Measurements from ENCODE around the gene VCAN. TPM values are rescaled to one million over a fixed set of nuclear protein-coding genes. Genes with fewer than 3 reads are reported as not detected.

The VCAN gene
- total and polyA plus RNA-seq, 2 experiments from 2014 or later, result 98.5 to 327 TPM

DNA sequence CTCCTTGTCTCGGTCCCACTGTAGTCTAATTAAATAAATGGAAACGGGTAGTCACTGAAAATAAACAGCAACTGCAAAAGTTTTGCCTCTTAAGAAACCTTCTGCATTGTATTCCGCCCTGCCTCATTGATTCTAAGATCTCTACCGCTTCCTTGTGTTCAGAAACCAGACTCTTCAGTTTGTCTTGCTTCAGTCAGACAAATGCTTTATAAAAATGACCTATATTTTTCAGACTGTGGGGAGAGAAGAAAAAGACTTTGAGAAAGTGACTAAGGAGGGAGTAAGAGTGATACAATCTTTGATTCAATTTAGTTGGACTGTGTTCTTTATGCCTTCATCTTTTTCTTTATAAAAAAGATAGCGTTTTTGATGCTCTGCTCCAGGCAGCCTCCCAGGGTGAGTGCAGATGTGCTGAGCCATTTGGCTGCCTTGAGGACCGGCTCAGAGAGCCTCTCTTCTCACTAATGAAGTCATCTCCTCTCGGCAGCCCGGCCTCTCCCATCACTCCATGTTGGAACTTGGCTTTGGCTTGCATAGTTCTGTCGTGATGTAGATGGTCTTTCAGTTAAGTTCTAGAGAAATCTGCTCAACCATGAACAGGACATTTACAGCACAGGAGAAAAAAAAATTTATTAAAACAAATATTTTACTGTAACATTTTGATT lies 4.0 kb upstream of the VCAN start:
- peaks cover 10% of the 10 kb centered on the region for H3K4me1 ChIP-seq (ENCODE audit: insufficient read depth)
- H3K4me2 ChIP-seq (ENCODE audit: unreplicated experiment), result peak overlapping the region; percentile 72
- TF ChIP-seq EZH2 (IDR thresholded peaks at IDR 0.05; ENCODE audit: insufficient read depth, poor library complexity, severe bottlenecking), result no peak
- TF ChIP-seq EZH2phosphoT487 (IDR thresholded peaks at IDR 0.05; ENCODE audit: insufficient read depth, low read depth), result no peak
- H3K79me2 ChIP-seq (ENCODE audit: insufficient read depth), result peaks cover 9% of the 10 kb centered on the region
- no peaks in the 10 kb centered on the region for H3K36me3 ChIP-seq (ENCODE audit: low read depth)
- WGBS, 2 experiments (ENCODE audit: low coverage in 1 of 2, low lambda C conversion rate in 2 of 2, missing lambda C conversion rate in 2 of 2), result 2 to 4% methylated on average over 9 of the region's 9 CpGs
- in situ Hi-C loops (cut with MboI), result loop anchor here (25.0 kb wide), 1 partner anchor 830 kb away; no protein-coding TSS in a partner anchor
- peak; percentile 88 for DNase-seq
- H3K4me3 ChIP-seq, result peak overlapping the region; percentile 34
- peak overlapping the region; percentile 22; the same call in 1 of the 2 replicates for H3K9ac ChIP-seq
- no peaks in the 10 kb centered on the region for H3K9me2 ChIP-seq (ENCODE audit: insufficient read depth)
- peak overlapping the region; percentile 23 for H3K27ac ChIP-seq
- peaks cover 20% of the 10 kb centered on the region; the same call in 1 of the 2 replicates for H3K27me3 ChIP-seq (replicated peaks; ENCODE audit: insufficient read depth)
- H2AFZ ChIP-seq, result peak overlapping the region; percentile 71
- no peaks in the 10 kb centered on the region for H4K20me1 ChIP-seq (ENCODE audit: insufficient read depth)
- H3K9me3 ChIP-seq (ENCODE audit: low read depth), result no peaks in the 10 kb centered on the region
- H3F3A ChIP-seq (ENCODE audit: insufficient read depth), result peaks cover 28% of the 10 kb centered on the region

DNA sequence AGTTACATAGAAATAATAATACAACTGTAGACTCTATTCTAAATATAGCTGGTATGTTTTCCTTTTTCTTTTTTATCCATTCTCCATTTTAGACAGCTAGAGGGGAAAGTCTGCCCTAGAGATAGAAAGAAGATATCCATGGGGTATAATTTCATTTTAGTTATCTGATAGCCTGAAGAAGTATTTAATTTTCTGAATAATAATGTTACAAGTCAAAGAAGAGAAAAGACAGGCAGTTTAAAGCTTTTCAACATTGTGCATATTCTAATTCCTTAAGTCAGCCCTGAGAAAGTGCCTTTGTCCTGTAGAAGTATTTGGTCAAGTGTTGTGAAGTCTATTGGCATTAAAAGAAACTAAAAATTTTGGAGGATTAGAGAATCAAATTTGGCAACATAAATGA lies 2.5 kb upstream of the VCAN start:
- Histone ChIP-seq H3K36me3 (ENCODE audit: low read depth) (no peaks in the 10 kb centered on the region), H3F3A (ENCODE audit: insufficient read depth) (peaks cover 28% of the 10 kb centered on the region), H2AFZ (no peak overlapping the region), H3K9me3 (ENCODE audit: low read depth) (no peaks in the 10 kb centered on the region), H4K20me1 (ENCODE audit: insufficient read depth) (no peaks in the 10 kb centered on the region), H3K79me2 (ENCODE audit: insufficient read depth) (peaks cover 11% of the 10 kb centered on the region), H3K27ac (no peak overlapping the region), H3K4me2 (ENCODE audit: unreplicated experiment) (no peak overlapping the region), H3K4me3 (no peak overlapping the region), H3K9me2 (ENCODE audit: insufficient read depth) (no peaks in the 10 kb centered on the region), H3K4me1 (ENCODE audit: insufficient read depth) (peaks cover 10% of the 10 kb centered on the region), H3K27me3 (replicated peaks; ENCODE audit: insufficient read depth) (peaks cover 17% of the 10 kb centered on the region; the same call in 1 of the 2 replicates), H3K9ac (no peak overlapping the region)
- in situ Hi-C loops (cut with MboI), result loop anchor here (25.0 kb wide), 1 partner anchor 832 kb away; no protein-coding TSS in a partner anchor
- TF ChIP-seq EZH2phosphoT487 (IDR thresholded peaks at IDR 0.05; ENCODE audit: insufficient read depth, low read depth) (no peak), EZH2 (IDR thresholded peaks at IDR 0.05; ENCODE audit: insufficient read depth, poor library complexity, severe bottlenecking) (peak; percentile 10)
- no peak for DNase-seq

GRCh38 chr5:83470526-83471404 lies 779 bp upstream of the VCAN start:
- H3K27ac ChIP-seq, result no peak overlapping the region
- H3K36me3 ChIP-seq (ENCODE audit: low read depth), result no peaks in the 10 kb centered on the region
- peak overlapping the region; percentile 90 for H3K4me3 ChIP-seq
- H3K9ac ChIP-seq, result peak overlapping the region; percentile 86
- peaks cover 17% of the 10 kb centered on the region for H3K4me1 ChIP-seq (ENCODE audit: insufficient read depth)
- H3K9me3 ChIP-seq (ENCODE audit: low read depth), result no peaks in the 10 kb centered on the region
- peaks cover 11% of the 10 kb centered on the region for H3K79me2 ChIP-seq (ENCODE audit: insufficient read depth)
- 21 to 25% methylated on average over 15 of the region's 15 CpGs for WGBS, 2 experiments (ENCODE audit: low coverage in 1 of 2, low lambda C conversion rate in 2 of 2, missing lambda C conversion rate in 2 of 2)
- TF ChIP-seq EZH2 (IDR thresholded peaks at IDR 0.05; ENCODE audit: insufficient read depth, poor library complexity, severe bottlenecking) (no peak), EZH2phosphoT487 (IDR thresholded peaks at IDR 0.05; ENCODE audit: insufficient read depth, low read depth) (no peak)
- H2AFZ ChIP-seq, result peak overlapping the region; percentile 74
- H3F3A ChIP-seq (ENCODE audit: insufficient read depth), result peaks cover 38% of the 10 kb centered on the region
- H4K20me1 ChIP-seq (ENCODE audit: insufficient read depth), result no peaks in the 10 kb centered on the region
- H3K9me2 ChIP-seq (ENCODE audit: insufficient read depth), result no peaks in the 10 kb centered on the region
- in situ Hi-C loops (cut with MboI), result loop anchor here (25.0 kb wide), 1 partner anchor 833 kb away; no protein-coding TSS in a partner anchor
- peaks cover 10% of the 10 kb centered on the region; the same call in 1 of the 2 replicates for H3K27me3 ChIP-seq (replicated peaks; ENCODE audit: insufficient read depth)
- DNase-seq, result peak; percentile 35
- H3K4me2 ChIP-seq (ENCODE audit: unreplicated experiment), result peak overlapping the region; percentile 94

DNA sequence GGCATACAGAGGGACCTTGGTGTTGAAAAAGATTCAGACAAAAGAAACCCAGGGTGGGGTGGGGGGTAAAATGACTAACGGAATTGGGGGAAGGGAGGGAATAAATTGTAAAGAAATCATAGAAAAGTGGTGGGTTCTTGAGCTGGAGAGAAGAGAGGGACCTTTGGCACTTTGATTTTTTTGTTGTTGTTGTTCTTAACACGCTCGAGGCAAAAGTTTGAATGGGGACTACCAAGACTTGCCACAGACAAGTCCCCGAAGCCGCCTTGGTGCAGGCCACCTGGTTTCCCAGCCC lies 616 bp downstream of the VCAN start:
- H2AFZ ChIP-seq, result peak overlapping the region; percentile 74
- peak overlapping the region; percentile 86 for H3K9ac ChIP-seq
- in situ Hi-C loops (cut with MboI), result loop anchor here (25.0 kb wide), 1 partner anchor 835 kb away; no protein-coding TSS in a partner anchor
- DNase-seq, result no peak
- WGBS, 2 experiments (ENCODE audit: low coverage in 1 of 2, low lambda C conversion rate in 2 of 2, missing lambda C conversion rate in 2 of 2), result 0 to 1% methylated on average over 5 of the region's 5 CpGs
- H3K4me3 ChIP-seq, result peak overlapping the region; percentile 90
- peak overlapping the region; percentile 94 for H3K4me2 ChIP-seq (ENCODE audit: unreplicated experiment)
- H4K20me1 ChIP-seq (ENCODE audit: insufficient read depth), result no peaks in the 10 kb centered on the region
- H3K4me1 ChIP-seq (ENCODE audit: insufficient read depth), result peaks cover 27% of the 10 kb centered on the region
- no peak for TF ChIP-seq EZH2 (IDR thresholded peaks at IDR 0.05; ENCODE audit: insufficient read depth, poor library complexity, severe bottlenecking)
- no peak for TF ChIP-seq EZH2phosphoT487 (IDR thresholded peaks at IDR 0.05; ENCODE audit: insufficient read depth, low read depth)
- peak overlapping the region; percentile 93 for H3K27ac ChIP-seq
- H3K9me3 ChIP-seq (ENCODE audit: low read depth), result no peaks in the 10 kb centered on the region
- H3K9me2 ChIP-seq (ENCODE audit: insufficient read depth), result no peaks in the 10 kb centered on the region
- no peaks in the 10 kb centered on the region for H3K36me3 ChIP-seq (ENCODE audit: low read depth)
- H3K27me3 ChIP-seq (replicated peaks; ENCODE audit: insufficient read depth), result no peaks in the 10 kb centered on the region; the same call in 1 of the 2 replicates
- H3F3A ChIP-seq (ENCODE audit: insufficient read depth), result peaks cover 41% of the 10 kb centered on the region
- peaks cover 25% of the 10 kb centered on the region for H3K79me2 ChIP-seq (ENCODE audit: insufficient read depth)
